VCaP (cell line): ENCODE measurements around the gene PCBP1.

Experiments used
- H3K27ac ChIP-seq: fragments of 450-650 bp; 2 replicates; pipeline ENCODE4 v1.5.1; 2017
- CTCF ChIP-seq: fragments of 450-650 bp; conservative IDR thresholded peaks from 2 replicates; pipeline ENCODE4 v1.5.1; 2017; ENCODE audit warnings: mild to moderate bottlenecking, moderate library complexity

The PCBP1 gene

DNA sequence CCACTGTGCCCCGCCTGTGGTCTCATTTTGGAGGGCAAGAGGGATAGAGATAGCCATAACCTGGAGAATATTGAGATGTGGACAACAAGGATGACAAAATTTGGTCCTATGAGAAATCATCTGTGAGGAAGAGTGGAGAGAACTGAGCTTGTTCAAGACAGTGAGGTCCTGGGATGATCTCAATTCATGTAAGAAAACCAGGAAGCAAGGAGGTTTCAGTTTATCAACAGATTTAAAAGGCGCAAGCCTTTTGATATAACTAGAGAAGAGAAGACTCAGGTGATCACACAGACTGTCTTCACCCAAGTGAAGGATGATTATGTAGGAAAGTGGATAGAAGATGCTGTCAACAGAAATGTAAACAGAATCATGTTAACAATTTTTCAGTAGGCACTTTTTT is 39.1 kb downstream of the PCBP1 start:
- no peak overlapping the region for H3K27ac ChIP-seq
- TF ChIP-seq CTCF = no peak

DNA sequence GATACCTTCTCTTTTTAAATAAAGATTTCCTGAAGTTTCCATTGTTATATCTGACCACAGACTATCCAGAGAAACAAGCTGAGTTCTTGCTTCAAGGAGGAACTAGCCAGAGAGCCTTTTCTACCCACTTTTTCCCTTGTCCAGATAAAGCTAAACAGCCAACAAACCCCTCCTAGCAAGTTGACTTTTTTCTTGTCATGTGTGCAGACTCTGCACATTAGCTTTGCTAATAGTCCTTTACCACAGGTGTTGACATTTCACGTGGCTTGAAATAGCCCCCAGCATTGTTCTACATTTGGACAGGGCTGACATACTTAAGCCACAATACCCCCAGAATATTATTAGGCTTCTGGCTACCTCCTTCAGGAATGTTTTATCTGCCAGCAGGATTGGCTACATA is 40.7 kb downstream of the PCBP1 start:
- TF ChIP-seq CTCF = no peak
- no peak overlapping the region for H3K27ac ChIP-seq

DNA sequence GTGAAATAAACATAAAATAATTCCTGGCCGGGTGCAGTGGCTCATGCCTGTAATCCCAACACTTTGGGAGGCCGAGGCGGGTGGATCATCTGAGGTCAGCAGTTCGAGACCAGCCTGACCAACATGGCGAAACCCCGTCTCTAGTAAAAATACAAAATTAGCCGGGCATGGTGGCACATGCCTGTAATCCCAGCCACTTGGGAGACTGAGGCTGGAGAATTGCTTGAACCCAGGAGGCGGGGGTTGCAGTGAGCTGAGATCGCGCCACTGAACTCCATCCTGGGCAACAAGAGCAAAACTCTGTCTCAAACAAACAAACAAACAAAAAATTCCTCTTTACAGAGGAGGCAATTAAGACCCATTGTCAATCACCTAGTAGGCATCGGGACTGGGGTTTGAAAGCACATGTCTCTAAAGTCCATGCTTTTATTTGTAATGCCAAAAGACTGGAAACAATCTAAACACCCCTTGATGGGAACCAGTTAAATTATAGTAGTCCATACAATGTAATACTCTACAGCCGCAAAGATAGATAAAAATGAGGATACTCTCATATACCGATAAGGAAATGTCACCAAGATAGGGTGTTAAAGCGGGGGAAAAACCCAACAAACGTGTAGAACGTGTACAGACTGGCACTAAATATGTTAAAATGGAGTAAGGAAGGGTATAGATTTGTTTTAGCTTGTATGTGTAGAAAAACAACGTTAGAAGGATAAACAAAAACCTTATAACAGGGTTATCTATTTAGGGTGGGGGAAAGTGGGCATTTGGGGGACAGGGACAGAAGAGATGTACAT is 44.3 kb downstream of the PCBP1 start:
- peak overlapping the region; percentile 98 for H3K27ac ChIP-seq

DNA sequence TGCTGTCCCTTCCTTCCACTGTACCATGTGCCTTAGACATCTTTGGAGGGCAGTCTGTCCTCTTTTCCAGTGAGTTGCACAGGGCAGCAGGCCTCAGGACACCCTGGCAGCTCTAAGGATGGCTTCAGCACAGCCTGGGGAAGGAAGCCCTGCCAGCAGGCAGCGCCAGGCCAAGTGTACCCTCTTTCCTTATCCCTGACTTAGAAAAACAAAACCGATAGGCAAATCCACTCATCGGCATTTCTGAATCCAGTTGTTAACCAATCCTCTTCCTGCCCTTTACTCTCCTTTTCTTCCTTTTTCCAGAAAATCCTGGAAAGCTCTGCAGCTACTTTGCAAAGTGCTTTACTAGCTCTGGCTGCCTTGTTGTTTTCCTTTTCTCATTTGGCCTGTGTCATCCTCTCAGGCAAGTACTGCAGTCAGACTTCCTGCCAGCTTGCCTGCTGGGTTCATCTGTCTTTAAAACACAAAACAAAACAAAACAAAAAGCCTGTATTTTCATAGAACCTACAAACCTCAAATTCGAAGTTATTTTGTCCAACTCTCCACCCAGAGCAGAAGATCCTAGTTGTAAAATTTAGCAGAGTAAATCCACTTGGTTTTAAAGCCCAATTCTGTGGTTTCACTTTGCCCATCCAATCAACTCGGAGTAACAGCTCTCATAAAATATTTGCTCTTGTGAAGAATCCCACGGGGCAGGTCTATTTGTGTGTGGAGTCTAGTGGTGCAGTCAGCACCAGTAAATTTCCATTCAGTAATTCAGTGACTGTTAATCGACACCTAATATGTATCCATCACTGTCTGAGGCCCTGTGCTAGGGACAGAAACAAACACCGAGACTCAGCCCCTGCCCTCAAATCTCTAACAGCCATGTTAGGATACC is 45.2 kb downstream of the PCBP1 start:
- no peak for TF ChIP-seq CTCF
- H3K27ac ChIP-seq = peak overlapping the region; percentile 98

DNA sequence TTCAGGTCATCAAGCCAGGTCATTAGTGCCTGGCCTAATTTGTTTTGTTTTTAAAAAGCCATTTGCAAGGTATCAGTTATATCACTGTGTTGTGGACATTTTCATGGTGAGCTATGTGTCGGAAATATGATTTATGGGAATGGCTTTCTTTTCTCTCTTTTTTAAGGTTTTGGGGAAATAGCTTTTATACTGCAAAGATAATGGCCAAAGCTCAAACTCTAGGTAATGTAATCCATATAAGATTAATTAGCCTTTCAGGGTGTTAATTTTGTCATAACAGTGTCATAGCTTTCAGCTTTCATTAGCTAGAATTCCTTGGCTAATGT is 45.8 kb downstream of the PCBP1 start:
- no peak for TF ChIP-seq CTCF
- H3K27ac ChIP-seq = peak overlapping the region; percentile 98

- no peak for TF ChIP-seq CTCF
- H3K27ac ChIP-seq = peak overlapping the region; percentile 98
Observed at GRCh38 chr2:70133491-70134322, 46.4 kb downstream of the PCBP1 start.

GRCh38 chr2:70134323-70134983 is 47.2 kb downstream of the PCBP1 start:
- peak overlapping the region; percentile 98 for H3K27ac ChIP-seq
